PC-9 (cell line): ENCODE data around the gene GFPT2.

Experiments used
- EZH2 ChIP-seq: fragments of 200-600 bp; sonication (generic); IDR thresholded peaks from 2 replicates; pipeline ENCODE4 v1.8.0; 2017; ENCODE audit warnings: antibody characterized with exemption, low read depth
- TF ChIP-seq, protein P1 (sequence below): fragments of 200-600 bp; sonication (generic); conservative IDR thresholded peaks from 2 replicates; pipeline ENCODE4 v1.6.1; 2017; ENCODE audit warnings: mixed run types, antibody characterized with exemption, mild to moderate bottlenecking, moderate library complexity

DNA sequence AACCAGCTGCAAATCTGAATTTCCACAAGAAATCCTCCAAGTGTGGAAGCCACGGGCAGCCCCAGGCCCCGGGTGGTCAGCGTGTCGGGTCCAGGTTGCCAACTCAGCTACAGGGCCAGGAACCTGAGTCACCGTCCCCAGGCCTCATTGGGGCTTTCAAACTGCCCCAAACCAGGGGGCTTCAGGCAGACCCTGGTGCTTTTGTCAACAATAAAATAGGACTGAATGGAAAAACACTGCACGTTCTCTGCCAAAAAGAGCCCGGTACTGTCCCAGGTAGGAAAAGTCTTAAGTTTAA lies 24.0 kb downstream of the GFPT2 start:
- TF ChIP-seq, protein P1, sequence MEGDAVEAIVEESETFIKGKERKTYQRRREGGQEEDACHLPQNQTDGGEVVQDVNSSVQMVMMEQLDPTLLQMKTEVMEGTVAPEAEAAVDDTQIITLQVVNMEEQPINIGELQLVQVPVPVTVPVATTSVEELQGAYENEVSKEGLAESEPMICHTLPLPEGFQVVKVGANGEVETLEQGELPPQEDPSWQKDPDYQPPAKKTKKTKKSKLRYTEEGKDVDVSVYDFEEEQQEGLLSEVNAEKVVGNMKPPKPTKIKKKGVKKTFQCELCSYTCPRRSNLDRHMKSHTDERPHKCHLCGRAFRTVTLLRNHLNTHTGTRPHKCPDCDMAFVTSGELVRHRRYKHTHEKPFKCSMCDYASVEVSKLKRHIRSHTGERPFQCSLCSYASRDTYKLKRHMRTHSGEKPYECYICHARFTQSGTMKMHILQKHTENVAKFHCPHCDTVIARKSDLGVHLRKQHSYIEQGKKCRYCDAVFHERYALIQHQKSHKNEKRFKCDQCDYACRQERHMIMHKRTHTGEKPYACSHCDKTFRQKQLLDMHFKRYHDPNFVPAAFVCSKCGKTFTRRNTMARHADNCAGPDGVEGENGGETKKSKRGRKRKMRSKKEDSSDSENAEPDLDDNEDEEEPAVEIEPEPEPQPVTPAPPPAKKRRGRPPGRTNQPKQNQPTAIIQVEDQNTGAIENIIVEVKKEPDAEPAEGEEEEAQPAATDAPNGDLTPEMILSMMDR = no peak
- TF ChIP-seq EZH2 = no peak
